ENCODE results near the gene TNNI2.
"Not testable (repeated sequence)": the region's sequence is repeated elsewhere in the genome, so short reads cannot be mapped to it uniquely, and the experiment has no call there.

The TNNI2 gene

DNA sequence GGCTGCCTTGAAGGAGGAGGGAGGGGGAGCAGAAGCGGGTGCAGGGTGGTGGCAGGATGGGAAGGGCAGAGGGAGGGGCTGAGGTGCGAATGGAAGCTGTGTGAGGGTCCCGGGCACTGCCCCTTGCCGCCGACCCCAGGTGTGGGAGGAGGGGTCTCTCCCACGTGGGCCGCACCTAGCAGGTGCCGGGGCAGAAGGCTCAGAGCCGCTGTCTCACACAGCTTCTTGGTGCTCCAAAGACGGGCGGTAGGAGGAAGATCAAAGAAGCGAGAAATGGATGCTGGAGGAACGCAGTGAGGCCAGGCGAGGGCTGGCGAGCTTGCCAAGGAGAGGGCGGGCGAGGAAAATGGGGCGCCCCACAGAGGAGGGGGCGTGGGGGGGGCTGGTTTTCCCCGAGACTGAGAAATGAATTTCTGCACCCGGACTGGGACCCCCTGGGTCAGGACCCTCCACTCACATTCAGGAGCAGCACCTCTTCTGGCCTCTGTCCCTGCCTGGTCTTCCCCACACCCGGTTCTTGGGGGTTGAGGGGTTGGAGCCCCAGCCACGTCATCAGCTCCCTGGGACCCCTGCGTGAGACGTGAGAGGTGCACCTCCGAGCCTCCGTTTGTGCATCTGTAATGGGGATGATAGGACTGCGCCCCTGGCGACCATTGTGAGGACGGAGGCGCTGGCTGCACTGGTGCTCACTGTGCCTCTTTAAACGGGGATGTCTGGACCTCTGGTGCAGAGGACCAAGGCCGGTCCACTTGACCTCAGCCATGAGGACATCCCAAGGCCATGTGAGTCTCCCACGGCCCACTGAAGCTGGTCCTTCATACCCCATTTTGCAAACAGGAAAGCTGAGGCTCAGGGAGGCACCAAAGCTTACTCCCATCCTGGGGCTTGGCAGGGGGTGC is 30.9 kb downstream of the TNNI2 start:
- DNase-seq (ENCODE audit: low read depth) = no peak
- H3K4me3 ChIP-seq (ENCODE audit: low read depth, low read length) = no peak overlapping the region

DNA sequence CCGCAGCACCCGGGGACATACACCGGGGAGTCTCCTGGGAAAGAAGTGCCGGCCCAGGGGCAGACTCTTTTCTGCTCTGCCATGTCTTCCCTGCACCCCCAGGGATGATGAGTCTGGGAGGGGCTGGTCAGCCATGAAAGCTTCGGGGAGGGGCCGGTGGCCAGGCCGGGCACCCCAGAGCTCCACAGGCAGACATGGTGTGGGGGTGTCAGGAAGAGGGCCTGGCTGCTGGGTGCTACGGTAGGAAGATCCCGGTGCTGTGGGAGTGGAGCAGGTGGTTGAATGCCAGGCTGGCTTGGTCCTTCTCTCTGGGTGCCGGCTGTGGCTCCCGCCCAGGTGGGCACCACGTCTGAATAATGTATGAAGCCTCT is 31.5 kb downstream of the TNNI2 start:
- DNase-seq (ENCODE audit: low read depth) = no peak
- no peak overlapping the region for H3K4me3 ChIP-seq (ENCODE audit: low read depth, low read length)

DNA sequence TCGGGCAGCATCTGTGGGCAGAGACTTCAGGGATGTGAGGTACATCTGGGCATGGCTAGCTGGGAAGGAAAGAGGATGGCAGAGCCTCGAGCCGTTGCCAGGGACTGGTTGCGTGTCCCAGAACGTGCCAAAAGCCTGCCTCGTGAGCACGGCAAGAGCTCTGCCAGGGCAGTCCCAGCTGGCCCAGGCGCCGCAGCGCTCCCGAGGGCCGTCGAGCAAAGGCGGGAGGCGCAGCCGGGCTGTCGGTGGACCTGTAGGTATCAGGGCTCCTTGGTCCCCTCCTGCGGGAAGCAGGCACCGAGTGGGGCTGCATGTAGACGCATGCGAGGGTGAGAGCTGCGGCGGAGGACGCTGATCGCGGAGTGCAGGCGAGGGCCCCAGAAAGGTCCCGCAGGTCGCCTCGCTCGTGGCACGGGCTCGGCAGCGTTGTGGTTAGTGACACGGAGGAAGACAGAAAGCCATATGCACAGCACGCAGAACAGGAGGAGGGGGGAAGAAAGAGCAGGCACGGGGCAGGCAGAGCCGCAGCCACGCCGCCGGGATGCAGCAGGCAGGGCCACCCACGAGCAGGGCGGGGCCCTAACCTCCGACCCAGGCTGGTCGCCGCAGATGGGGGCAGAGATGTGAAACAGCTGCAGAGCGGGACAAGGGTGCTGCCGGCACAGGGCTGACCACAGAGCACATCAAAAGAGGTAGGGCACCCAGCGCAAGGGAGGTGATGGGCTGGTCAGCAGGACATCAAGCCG is 32.1 kb downstream of the TNNI2 start:
- H3K4me3 ChIP-seq (ENCODE audit: low read depth, low read length) = no peak overlapping the region
- DNase-seq (ENCODE audit: low read depth) = no peak

DNA sequence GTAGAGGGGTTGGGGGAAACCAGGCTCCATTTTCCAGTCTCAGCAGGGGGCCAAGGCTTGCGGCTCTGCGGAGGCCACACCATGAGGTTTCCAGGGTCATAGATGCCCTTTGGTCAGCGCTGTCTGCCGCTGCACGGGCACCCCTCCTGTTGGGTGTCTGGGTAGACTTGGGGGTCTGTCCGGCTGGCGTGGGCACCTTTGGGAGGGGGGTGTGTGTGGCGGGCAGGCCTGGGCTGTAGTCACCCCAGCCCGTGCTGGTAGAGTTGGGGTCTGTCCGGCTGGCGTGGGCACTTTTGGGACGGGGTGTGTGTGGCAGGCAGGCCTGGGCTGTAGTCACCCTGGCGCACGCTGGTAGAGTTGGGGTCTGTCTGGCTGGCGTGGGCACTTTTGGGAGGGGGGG is 32.8 kb downstream of the TNNI2 start:
- peak overlapping the region; percentile 13 for H3K4me3 ChIP-seq (ENCODE audit: low read depth, low read length)
- DNase-seq (ENCODE audit: low read depth) = no peak

DNA sequence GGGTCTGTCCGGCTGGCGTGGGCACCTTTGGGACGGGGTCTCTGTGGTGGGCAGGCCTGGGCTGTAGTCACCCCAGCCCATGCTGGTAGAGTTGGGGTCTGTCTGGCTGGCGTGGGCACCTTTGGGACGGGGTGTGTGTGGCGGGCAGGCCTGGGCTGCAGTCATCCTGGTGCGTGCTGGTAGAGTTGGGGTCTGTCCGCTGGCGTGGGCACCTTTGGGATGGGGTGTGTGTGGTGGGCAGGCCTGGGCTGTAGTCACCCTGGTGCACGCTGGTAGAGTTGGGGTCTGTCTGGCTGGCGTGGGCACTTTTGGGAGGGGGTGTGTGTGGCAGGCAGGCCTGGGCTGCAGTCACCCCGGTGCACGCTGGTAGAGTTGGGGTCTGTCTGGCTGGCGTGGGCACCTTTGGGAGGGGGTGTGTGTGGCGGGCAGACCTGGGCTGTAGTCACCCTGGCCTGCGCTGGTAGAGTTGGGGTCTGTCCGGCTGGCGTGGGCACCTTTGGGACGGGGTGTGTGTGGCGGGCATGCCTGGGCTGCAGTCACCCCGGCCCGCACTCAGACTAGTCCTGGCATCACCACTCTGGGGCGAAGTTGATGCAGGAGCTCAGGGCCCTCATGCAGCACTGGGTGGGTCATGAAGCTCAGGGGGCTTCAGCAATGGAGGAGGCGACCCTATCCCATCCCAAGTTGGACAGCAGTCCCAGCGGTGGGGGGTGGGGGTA is 33.6 kb downstream of the TNNI2 start:
- DNase-seq (ENCODE audit: low read depth) = no peak

DNA sequence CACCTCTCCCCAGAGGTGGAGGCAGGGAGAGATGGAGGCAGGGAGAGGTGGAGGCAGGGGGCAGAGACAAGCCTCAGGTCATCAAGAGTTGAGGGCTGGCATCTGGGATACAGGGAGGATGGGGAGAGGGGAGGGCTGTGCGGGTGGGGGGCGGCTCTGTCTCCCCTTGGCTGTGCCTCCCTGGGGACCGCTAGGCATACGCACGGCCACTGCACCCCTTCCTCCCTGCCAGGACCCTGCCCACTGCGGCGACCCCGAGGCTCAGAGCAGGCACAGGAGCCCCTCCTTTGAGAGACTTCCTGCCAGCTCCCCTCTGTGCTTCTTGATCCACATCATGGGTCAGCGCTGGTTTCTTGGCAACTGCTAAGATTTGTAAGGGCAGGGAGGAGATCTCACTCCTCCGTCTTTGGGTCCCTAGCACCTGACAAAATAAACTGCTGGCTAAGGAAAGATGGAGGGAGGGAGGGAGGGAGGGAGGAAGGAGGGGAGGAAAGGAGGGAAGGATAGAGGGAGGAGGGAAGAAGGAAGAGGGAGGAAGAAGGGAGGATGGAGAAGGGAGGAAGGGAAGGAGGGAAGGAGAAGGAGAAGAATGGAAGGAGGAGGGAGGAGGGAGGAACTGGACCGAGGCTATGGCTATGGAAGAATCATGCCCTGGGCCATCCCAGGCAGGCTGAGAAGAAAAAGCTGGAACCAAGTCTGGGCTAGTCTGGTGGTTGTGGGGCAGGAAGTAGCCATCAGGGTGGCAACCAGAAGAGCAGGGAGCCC is 34.4 kb downstream of the TNNI2 start:
- no peak for DNase-seq (ENCODE audit: low read depth)
- no peak overlapping the region for H3K4me3 ChIP-seq (ENCODE audit: low read depth, low read length)

More for the DNA sequence above, 33.6 kb downstream of the TNNI2 start:
- H3K4me3 ChIP-seq (ENCODE audit: low read depth, low read length) = no peak overlapping the region

DNA sequence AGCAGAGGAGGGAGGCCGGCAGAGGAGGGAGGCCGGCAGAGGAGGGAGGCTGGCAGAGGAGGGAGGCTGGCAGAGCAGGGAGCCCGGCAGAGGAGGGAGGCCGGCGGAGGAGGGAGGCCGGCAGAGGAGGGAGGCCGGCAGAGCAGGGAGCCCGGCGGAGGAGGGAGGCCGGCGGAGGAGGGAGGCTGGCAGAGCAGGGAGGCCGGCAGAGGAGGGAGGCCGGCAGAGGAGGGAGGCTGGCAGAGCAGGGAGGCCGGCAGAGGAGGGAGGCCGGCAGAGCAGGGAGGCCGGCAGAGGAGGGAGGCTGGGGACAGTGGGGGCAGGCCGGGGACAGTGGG is 35.0 kb downstream of the TNNI2 start:
- not testable (repeated sequence) for DNase-seq (ENCODE audit: low read depth); H3K4me3 ChIP-seq (ENCODE audit: low read depth, low read length)

DNA sequence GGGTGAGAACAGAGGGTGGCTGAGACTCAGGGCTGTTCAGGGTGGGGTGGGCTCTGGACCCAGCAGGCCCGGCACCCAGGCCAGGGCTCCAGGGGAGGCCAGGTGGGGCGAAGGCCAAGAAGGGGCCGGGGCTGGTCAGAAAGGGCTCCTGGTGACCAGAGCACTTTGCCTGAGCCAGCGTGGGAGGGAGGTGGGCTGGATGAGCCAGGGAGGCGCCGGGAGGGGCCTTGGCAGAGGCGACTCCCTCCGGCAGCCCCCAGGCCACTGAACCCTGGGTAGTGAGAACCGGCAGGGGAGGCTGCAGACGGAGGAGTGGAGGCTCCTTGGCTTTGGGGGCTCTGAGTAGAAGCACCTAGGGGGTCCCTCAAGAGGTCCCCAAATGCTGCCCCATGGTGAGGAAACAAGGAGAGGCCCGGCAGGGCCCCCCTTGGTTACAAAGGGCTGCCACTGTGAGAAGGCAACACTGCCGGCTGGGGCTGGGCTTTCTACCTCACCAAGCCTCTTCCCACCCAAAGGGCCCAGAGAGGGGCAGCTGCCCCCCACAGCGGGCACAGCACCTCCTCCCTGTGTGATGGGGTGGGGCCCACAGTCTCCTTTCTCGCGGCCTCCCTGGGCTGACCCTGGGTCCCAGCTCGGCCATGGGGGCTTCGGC is 35.8 kb downstream of the TNNI2 start:
- H3K4me3 ChIP-seq (ENCODE audit: low read depth, low read length); DNase-seq (ENCODE audit: low read depth): not testable (repeated sequence)

DNA sequence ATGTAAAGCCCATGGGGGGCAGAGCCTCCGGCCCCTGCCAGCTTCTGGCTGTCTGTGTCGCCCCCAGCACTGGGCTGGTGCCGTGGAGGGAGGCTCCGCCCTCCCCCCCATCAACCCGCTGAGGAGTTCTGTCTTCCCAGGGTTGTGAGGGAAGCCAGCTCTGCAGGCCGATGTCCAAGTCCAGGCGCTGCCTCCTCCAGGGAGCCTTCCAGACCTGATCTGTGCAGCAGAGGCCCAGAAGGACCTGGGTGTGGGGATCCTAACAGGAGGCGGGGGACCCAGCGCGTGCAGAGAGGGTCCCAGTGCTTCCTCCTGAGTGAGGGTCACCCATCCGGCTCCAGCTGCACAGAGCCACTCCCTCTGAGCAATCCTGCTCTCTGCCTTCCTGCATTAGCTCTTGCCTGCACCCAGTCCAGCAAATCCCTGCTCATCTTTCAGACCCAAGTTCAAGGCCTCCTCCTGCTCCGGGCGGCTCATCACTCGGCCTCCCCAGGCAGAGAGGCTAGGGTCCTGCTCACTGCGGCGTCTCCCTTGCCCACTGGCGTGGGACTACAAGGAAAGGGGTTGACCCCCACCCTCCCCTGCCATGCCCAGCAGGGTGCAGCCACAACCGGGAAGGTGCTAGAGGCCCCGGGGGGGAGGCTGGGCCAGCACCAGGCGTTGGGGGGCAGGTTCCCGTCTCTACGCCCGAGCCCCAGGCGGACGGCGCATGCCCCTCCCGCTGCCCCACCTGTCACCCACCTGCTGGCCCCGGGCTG is 36.5 kb downstream of the TNNI2 start:
- no peak for DNase-seq (ENCODE audit: low read depth)
- H3K4me3 ChIP-seq (ENCODE audit: low read depth, low read length) = no peak overlapping the region

DNA sequence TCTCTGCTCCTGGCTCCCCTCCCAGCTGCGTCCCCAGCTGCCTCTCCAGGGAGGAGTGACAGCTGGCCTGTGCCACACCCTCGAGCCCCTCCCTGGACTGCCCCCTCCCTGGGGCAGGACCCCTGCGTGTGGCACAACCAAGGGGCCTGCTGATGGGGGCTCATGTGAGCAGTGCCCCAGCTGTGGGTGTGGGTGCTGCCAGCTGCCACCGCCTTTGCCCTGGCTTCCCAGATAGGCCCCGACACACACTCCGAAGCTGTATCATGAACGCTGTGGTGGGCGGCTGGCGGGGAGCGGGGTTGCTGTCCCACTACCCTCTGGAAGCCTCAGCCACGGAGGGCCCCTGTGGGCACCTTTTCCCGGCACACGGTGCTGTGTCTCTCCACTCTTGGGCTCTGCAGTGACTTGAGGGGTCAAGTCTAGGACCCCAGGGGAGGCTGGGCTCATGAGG is 37.1 kb downstream of the TNNI2 start:
- H3K4me3 ChIP-seq (ENCODE audit: low read depth, low read length) = peak overlapping the region; percentile 37
- DNase-seq (ENCODE audit: low read depth) = not testable (repeated sequence)

DNA sequence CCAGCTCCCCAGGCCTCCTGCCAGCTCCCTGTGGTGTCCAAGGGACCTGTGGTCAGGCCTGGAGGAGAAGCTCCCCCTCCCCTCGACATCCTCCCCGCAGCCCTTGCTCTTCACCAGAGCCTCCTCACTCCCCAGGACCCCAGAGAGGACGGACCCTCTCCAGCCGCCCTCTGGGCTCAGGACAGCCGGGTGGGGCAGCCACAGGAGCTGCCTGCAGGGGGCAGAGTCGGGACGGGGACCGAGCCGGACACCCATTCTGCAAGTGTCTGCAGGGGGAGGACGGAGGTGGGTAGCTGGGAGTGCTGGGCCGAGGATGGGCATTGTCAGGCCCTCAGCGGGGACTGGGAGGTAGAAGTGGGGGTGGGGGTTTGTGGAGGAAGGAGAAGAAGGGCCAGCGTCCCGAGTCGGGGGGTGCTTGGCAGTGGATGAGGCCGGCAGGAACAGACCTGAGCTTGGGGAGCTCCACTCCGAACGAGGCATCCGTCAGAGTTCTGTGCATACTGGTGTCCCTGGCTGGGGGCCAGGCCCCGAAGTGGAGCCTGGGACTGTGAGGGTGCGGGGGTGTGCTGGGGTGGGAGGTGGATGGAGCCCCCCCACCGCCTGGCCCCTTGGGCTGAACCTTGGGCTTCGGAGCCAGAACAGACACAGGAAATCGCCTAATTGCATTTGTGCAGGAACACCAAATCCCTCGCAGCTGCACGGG is 37.7 kb downstream of the TNNI2 start:
- DNase-seq (ENCODE audit: low read depth) = peak; percentile 92
- H3K4me3 ChIP-seq (ENCODE audit: low read depth, low read length) = peak overlapping the region; percentile 37

DNA sequence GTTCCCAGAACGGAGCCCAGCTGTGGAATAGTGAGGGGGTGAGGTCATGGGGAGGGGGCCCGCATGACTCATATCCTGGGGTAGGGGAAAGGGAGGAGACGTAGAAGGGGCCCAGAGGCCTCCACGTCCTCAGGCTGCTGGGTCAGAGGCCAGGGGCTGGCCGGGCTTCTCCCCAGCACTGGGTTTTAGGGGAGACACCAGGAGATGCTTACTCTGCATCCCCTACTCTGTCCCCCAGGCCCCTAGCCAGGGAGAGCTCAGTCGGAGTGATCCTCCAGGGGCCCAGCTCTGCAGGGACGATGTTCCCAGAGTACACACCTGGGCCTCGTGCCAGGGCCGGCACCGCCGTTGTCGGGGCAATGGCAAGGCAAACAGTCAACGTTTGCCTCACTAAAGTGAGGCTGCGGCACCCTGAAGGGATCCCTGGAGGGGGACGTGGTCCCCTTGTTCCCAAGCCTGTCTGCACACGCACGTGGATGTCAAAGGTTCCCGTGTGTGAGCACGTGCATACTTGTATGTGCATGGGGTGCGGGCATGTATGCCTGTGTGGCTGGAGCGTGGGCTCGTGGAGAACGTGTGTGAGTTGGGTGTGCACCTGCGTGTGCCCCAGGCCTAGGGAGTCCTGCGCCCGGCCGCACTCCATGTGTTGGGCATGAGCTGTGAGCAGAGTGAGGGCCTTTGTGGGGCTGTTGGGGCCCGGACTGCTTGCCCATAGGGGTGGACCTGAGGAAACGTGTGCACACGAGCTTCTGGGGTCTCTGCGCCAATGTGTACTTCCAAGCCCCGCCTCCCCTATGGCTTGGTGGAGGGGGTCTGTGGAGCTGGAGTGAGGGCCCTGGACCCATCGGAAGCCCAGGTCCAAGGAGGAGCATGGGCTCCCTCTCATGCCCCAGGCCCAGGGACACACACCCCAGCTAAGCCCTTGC is 38.7 kb downstream of the TNNI2 start:
- no peak overlapping the region for H3K4me3 ChIP-seq (ENCODE audit: low read depth, low read length)
- DNase-seq (ENCODE audit: low read depth) = no peak

DNA sequence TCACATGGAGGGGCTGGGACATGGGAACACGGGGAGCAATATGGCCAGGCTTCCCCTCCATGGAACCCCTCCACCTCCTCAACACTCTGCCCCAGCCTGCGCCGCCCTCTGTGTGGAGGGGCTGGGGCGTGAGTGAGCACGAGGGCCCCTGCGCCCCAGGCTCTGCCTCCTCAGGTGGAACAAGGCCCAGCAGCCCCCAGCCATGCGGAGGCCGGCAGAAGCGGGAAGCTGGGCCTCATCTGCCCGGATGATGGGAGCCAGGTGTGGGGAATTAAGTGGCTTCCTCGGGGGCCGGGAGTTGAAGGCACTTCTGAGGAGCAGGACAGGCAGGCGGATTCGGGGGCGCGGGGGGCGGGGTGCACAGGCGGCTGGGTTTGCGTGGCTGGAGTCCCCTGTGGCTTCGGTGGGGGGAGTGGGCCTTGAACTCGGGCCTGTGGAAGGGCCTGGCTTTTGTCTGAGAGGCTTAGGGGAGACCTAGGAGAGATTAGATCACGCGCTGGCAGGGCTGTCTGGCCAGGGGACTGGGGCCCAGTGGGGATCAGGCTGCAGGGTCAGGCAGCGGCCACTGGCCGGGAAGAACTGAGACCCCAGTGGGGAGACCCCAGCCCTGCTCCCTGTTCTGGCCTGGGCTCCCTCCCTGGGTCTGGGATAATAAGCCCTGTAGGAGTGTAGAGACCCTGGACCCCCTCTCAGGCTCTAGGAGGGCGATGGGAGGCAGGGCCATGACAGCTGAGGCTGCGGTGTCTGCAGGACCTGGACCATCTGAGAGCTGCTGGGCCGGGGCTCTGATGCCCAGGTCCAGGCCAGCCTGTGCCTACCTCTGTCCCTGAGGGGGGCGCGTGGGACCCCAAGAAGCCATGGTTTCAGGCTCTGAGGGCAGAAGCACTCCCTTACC is 39.6 kb downstream of the TNNI2 start:
- H3K4me3 ChIP-seq (ENCODE audit: low read depth, low read length) = no peak overlapping the region
- DNase-seq (ENCODE audit: low read depth) = no peak

DNA sequence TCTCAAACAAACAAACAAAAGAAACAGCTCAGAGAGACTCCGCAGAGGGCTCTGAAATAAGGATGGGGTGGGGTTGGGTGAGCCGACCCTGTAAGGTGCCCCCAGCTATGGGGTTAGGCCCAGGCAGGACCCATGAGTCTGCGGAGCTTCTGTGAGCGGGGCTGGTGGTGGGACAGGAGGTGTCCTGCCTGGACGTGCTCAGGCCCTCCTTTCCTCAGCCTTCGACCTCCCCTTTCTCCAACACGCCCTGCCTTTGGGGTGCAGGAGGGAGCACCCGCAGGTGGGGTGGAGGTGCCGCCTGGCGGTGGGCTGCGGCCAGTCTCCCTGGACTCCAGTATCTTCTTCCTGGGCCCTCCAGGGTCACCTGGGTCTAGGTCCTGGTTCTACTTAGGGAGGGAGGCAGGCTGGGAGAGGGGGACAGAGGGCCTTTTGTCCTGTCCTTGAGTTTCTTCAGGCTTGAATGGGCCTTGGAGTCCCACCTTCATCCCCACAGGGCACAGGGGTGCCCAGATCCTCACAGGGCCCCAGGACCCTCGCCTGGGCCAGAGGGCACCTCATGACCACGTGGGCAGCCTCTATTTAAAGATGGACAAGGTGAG is 40.7 kb downstream of the TNNI2 start:
- no peak for DNase-seq (ENCODE audit: low read depth)
- H3K4me3 ChIP-seq (ENCODE audit: low read depth, low read length) = no peak overlapping the region

DNA sequence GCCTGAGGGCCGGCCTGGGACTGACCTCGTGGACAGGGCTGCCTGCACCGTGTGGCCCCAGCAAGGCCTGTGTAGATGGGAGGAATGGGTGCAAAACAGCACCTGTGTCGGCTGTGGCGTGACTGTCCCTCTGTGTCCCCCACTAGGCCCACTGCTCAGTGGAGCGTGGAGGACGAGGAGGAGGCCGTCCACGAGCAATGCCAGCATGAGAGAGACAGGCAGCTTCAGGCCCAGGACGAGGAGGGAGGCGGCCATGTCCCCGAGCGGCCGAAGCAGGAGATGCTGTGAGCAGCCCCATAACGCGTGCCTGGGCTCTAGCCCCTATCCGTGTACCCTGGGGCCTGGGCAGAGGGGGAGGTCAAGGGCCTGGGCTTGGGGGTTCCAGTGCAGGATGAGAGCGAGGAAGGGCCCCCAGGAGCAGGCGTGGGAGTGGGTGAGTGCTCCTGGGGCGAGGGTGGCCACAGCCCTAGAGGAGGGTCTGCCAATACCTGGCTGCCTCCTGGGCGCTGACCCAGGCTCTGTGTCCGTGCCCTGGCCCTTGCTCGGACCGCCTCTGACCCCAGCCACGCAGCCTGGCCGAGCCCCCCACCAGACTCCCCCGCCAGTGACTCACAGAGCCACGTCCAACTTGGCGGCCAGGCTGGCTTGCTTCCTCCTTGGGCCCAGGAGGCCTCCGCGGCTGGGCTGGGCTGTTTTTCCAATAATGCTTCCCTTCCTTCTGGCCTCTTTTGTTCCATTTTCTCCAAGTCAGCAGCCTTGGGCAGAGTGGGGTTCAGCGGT is 41.4 kb downstream of the TNNI2 start:
- H3K4me3 ChIP-seq (ENCODE audit: low read depth, low read length) = no peak overlapping the region
- DNase-seq (ENCODE audit: low read depth) = no peak

Data from skeletal muscle cell (primary cell).